HG03196 (cell line): ENCODE measurements around the gene RAB5IF.
A peak's percentile ranks its signal among the peaks of the same experiment; 100 is the strongest.
"Not testable (repeated sequence)": the region's sequence is repeated elsewhere in the genome, so short reads cannot be mapped to it uniquely, and the experiment has no call there.

Source experiments
- ATAC-seq: cut with Tn5 transposase; IDR thresholded peaks from one replicate; pipeline ENCODE4 v1.9.1; 2021; ENCODE audit not compliant: unreplicated experiment

The RAB5IF gene

GRCh38 chr20:36585410-36586125, 20.0 kb upstream of the RAB5IF start:
- no peak for ATAC-seq

- no peak for ATAC-seq
Measured at GRCh38 chr20:36587388-36588070, 18.1 kb upstream of the RAB5IF start.

GRCh38 chr20:36591281-36591680, 14.3 kb upstream of the RAB5IF start:
- no peak for ATAC-seq

GRCh38 chr20:36591854-36592641, 13.5 kb upstream of the RAB5IF start:
- no peak for ATAC-seq

GRCh38 chr20:36593347-36593929, 12.1 kb upstream of the RAB5IF start:
- ATAC-seq, result no peak

GRCh38 chr20:36599912-36600345, 5.7 kb upstream of the RAB5IF start:
- no peak for ATAC-seq

GRCh38 chr20:36601540-36601939, 4.0 kb upstream of the RAB5IF start:
- ATAC-seq, result no peak

GRCh38 chr20:36604952-36605398, 604 bp upstream of the RAB5IF start:
- peak; percentile 29 for ATAC-seq

- peak; percentile 12 for ATAC-seq
Measured at GRCh38 chr20:36606158-36607066, 833 bp downstream of the RAB5IF start.

- ATAC-seq, result no peak
Measured at GRCh38 chr20:36607586-36608387, 2.2 kb downstream of the RAB5IF start.

GRCh38 chr20:36608388-36608728, 2.8 kb downstream of the RAB5IF start:
- not testable (repeated sequence) for ATAC-seq

GRCh38 chr20:36611625-36612024, 6.0 kb downstream of the RAB5IF start:
- no peak for ATAC-seq

GRCh38 chr20:36613974-36614373, 8.4 kb downstream of the RAB5IF start:
- ATAC-seq, result no peak

- ATAC-seq, result no peak
Measured at GRCh38 chr20:36614781-36615557, 9.4 kb downstream of the RAB5IF start.

GRCh38 chr20:36620917-36621316, 15.3 kb downstream of the RAB5IF start:
- no peak for ATAC-seq

- ATAC-seq, result no peak
Measured at GRCh38 chr20:36623444-36623843, 17.9 kb downstream of the RAB5IF start.

GRCh38 chr20:36624068-36624943, 18.7 kb downstream of the RAB5IF start:
- ATAC-seq, result no peak

- ATAC-seq, result no peak
Measured at GRCh38 chr20:36624944-36625324, 19.4 kb downstream of the RAB5IF start.
